Activated gamma-delta T cell (primary cell): ENCODE measurements around the gene RFLNA.

ENCODE experiments used
- DNase-seq: peaks from one replicate; lab custom pipeline; 2025; lab: John Stamatoyannopoulos, UW

The RFLNA gene

GRCh38 chr12:124358572-124358971 is 63.7 kb downstream of the RFLNA start:
- DNase-seq, result no peak

GRCh38 chr12:124359671-124360581 is 65.0 kb downstream of the RFLNA start:
- no peak for DNase-seq

- no peak for DNase-seq
These were observed 66.4 kb downstream of the RFLNA start for GRCh38 chr12:124361074-124361970.

GRCh38 chr12:124361996-124362395 is 67.1 kb downstream of the RFLNA start:
- DNase-seq, result no peak

GRCh38 chr12:124363353-124363965 is 68.6 kb downstream of the RFLNA start:
- no peak for DNase-seq

GRCh38 chr12:124364543-124364942 is 69.7 kb downstream of the RFLNA start:
- no peak for DNase-seq
